IPS-18c (cell line): ENCODE measurements around the gene SMIM11.
"Not testable (repeated sequence)": the region's sequence is repeated elsewhere in the genome, so short reads cannot be mapped to it uniquely, and the experiment has no call there.

Source experiments
- H3K4me3 ChIP-seq: 2 replicates; pipeline ENCODE4 v1.7.0; 2013; ENCODE audit warnings: low read depth, mild to moderate bottlenecking, low read length, moderate library complexity; ENCODE audit not compliant: insufficient read depth
- H3K9me3 ChIP-seq: one replicate; pipeline ENCODE4 v1.6.1; 2013; ENCODE audit warnings: mild to moderate bottlenecking, low read length, moderate library complexity; ENCODE audit not compliant: control insufficient read depth, insufficient read depth

Gene SMIM11, protein sequence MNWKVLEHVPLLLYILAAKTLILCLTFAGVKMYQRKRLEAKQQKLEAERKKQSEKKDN

DNA sequence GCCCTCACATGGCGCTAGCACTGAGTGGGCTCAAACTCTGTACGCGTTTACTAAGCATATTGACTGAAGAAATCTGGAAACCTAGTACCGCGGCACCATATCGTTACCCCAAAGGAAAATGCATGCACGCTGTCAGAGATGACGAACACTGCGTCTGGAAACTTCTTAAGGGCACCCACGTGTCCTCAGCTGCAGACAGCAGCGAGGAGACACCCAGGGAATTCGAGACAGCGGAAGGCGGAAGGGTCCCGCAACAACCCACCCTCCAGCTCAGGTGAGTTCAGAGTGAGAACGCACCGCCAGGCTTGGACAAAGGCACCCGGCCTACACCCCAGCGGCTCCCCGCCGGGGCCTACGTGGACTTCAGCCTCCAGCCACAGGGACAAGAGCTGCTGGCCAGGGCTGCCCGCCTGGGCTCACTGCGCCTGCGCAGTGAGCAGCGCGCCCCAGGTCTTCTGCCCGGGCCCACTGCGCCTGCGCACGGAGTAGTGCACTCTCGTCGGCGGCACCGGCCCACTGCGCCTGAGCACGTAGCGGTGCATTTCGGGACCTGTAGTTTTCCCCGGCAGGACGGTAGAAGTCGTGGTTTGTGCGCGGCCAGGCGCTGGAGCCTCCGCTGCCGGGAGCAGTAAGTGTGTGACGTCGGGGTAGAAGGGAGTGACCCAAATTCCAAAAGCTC lies at the start of gene SMIM11:
TSS of gene SMIM11 (plus strand) at position 568 of the 679 bp plus-strand sequence. CDS start 3,998 bp downstream, outside the sequence.
- H3K4me3 ChIP-seq, H3K9me3 ChIP-seq: not testable (repeated sequence)

DNA sequence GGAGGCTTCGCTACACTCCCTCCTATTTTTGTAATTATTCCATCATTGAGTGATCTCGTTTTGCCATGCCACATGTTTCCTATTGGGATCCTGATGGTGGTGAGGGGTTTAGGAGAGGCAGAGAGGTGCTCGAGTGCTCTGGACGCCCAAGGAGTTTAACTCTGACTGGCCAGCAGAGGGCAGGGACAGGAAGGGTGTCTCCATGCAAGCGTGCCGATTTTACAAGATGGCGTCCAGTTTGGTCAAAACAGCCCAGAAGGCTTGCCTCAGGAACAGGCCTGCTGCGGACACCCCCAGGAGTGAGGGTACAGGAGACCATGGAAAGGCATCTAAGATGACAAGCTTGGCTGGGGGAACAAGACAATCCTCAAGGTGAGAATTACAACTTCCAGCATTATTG lies 45.3 kb upstream of the SMIM11 start:
- no peak overlapping the region for H3K4me3 ChIP-seq

DNA sequence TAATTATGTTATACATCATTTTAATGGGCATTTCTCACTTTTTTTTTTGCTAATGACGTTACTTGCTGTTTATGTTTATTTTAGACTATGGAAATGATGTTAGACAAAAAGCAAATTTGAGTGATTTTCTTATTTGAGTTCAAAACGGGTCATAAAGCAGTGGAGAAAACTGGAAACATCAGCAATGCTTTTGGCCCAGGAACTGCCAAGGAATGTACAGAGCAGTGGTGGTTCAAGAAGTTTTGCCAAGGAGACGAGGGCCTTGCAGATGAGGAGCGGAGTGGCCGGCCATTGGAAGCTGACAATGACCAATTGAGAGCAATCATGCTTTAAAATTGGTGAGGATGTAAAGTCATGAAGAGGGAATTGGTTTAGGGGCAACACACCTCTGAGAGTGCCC lies 43.6 kb upstream of the SMIM11 start:
- Histone ChIP-seq H3K9me3 (no peaks in the 10 kb centered on the region), H3K4me3 (no peak overlapping the region)

More for the DNA sequence above, 45.3 kb upstream of the SMIM11 start:
- no peaks in the 10 kb centered on the region for H3K9me3 ChIP-seq

DNA sequence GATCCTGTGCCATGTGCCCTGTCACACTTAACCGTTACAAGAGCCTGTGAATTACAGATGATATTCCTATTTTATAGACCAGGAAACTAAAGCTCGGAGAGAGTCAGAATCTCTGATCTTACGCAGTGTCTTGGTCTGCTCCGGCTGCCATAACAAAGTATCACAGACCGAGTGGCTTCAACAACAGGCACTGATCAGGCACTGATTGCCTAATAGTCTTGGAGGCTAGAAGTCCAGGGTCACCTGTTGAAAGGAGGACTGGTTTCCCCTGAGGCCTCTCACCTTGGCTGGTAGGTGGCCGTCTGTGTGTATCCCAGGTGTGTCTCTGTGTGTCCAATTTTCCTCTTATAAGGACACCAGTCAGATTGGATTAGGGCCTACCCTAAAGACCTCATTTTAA lies 43.0 kb upstream of the SMIM11 start:
- Histone ChIP-seq H3K4me3 (no peak overlapping the region), H3K9me3 (no peaks in the 10 kb centered on the region)

DNA sequence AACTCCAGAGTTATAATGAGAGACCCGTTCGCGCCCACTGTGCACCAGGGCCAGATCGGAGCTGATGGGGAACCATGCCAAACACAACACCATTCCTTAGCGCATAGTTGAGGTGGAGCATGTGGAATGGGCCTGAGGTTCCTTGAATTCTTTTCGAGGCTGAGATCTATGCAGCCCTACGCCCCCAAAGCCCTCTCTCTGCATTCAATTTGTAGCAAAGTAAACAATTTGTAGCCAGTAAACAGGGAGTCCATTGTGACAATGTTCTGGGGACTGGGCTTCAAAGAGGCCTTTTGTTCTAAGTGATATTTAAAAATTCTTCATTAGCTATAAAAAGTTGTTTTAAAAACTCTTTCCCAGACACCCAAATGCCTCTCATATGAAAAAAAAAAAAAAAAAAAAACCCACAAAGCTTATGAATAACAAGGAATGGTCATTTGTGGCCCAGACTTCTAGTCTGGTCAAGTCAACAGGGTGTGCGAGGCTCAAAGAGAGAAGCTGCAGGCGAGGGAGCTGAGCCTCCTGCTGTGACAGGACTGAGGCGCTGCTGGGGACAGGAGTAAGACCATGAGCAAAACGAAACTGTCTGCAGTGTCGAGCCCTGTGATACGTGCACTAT lies 42.1 kb upstream of the SMIM11 start:
- Histone ChIP-seq H3K4me3 (no peak overlapping the region), H3K9me3 (no peaks in the 10 kb centered on the region)

DNA sequence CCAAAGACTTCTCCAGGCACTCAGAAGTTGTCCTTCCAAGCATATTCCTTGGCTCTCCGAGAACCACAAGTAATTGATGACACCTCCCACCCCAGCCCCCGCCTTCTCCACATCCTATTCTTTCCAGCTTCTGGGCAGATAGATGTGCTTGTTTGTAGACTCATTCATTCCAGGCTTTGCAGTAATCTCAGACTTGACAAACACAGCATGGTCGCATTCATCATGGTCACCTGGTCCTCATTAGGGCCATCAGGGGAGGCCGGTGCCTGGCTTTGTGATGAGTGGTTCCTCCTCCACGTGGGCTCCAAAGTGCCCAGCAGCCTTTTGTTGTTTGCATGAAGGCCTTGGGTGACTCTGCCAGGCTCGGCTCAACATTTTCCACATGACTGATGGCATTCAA lies 40.0 kb upstream of the SMIM11 start:
- H3K4me3 ChIP-seq: no peak overlapping the region
- H3K9me3 ChIP-seq: no peaks in the 10 kb centered on the region

DNA sequence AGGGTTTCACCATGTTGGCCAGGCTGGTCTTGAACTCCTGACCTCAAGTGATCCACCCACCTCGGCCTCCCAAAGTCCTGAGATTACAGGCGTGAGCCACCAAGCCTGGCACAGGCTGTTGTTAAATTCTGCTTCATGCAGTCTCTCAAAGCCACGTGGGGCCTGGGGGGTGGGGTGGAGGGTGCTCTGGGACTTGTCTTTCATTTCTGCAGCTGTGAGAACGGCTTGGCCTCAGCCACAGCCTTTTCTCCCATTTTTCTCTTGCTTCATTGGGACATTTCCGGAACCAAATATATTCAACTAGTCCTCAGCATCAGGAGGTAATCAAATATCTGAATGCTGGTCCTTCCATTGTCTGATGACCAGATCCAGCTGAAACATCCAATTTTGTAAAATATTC lies 39.1 kb upstream of the SMIM11 start:
- Histone ChIP-seq H3K9me3 (no peaks in the 10 kb centered on the region), H3K4me3 (no peak overlapping the region)

DNA sequence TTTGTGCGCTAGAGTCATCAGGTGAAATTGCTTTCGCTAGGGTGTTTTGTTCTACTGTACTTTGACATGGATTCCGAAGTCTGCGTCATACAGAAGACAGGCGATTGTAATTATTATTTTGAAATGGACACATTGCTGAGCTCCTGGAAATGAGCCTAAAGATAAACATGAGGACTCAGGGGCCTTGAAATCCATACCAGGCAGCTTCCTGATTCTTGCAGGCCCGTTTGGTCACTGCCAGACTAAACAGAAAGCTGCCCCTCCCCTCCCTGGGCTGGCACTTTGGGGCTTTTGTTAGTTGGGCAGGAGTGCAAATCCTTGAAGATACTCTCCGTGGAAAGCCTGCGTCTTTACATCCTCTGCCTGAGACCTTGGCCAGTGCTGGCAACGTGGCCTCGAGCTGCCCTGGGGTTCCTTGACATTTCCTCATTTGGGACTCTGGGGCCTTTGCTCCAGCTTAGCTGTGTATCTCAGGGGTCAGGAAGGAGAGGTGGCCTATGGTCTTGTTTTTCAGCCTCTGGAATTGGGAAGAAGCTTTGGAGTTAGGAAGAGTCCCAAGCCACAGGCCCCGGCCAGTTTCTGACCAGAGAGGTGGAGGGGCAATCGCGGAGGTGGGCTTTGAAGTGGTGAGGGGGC lies 38.4 kb upstream of the SMIM11 start:
- H3K4me3 ChIP-seq: no peak overlapping the region
- no peaks in the 10 kb centered on the region for H3K9me3 ChIP-seq

DNA sequence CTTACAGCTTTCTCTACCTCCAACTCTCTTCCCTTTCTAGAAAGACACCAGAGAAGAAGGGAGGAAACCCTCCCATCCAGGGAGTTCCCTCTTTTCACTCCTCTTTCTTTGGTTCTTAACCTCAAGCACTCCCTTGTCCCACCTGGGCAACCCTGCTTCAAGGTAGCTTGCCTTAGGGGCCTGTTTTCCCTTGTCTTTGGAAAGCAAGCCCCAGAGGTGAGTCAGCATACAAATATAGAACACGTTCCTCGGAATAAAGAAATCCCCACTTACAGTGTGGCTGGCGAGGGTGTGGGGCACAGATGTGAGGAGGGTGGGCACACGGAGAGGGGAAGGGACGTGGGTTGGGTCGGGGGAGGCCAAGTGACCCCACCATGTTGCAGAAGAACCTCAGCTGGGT lies 37.6 kb upstream of the SMIM11 start:
- H3K4me3 ChIP-seq: no peak overlapping the region

DNA sequence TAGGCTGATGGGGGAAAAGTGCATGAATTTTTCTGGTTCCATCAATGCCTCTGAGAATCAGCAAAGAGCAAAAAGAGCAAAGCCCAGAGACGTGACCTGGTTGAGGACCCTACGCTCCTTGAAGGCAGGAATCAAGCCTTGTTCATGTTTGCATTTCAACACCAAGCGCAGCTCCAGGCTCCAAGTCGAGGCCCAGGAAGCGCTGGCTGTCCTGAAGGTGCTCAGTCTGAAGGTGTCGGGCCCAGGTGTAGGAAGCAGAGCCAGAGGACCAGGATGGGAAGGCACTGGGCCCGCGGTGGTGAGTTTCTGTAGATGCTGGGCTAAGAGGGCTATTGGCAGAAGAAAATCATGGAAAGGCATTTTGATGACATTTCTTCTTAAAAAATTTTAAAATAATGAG lies 37.1 kb upstream of the SMIM11 start:
- Histone ChIP-seq H3K9me3 (no peaks in the 10 kb centered on the region), H3K4me3 (no peak overlapping the region)

More for the DNA sequence above, 37.6 kb upstream of the SMIM11 start:
- no peaks in the 10 kb centered on the region for H3K9me3 ChIP-seq

DNA sequence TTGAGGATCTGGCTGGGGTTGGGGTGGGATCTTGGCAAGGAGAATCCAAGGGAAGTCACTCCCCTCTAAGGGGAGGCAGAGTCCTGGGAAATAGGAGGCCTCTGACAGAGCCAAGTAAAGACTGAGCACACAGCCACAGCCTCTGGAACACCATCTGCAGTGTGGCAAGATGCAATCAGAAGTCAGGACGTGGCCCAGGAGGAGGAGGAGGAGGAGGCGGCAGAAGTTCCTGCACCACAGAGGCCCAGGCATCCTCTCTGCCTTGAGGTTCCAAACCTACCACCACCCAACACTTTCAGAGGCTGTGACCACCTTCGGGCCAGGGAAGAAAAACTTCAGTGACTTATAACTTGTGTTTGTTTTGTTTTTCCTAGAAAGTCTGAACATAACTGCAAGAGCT lies 35.2 kb upstream of the SMIM11 start:
- Histone ChIP-seq H3K9me3 (no peaks in the 10 kb centered on the region), H3K4me3 (no peak overlapping the region)

DNA sequence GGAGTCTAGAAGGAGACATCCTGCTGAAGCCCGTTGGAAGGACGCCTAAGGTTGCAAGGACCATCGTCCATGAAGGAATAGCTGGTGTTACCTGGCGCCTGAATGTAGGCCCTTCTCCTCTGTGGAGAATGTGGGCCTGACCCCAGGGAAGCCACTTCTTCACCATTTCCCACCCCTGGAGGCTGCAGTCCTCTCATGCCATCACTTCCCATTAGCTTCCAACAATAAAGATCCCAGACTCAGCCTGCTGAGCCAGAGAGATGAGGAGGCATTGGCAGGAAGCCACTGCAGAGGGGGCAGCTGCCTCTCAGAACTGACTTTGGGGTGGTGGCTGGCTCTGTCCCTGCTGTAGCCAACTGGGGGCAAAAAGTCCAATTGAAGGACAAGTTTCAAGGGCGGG lies 32.8 kb upstream of the SMIM11 start:
- Histone ChIP-seq H3K4me3 (no peak overlapping the region), H3K9me3 (no peaks in the 10 kb centered on the region)

DNA sequence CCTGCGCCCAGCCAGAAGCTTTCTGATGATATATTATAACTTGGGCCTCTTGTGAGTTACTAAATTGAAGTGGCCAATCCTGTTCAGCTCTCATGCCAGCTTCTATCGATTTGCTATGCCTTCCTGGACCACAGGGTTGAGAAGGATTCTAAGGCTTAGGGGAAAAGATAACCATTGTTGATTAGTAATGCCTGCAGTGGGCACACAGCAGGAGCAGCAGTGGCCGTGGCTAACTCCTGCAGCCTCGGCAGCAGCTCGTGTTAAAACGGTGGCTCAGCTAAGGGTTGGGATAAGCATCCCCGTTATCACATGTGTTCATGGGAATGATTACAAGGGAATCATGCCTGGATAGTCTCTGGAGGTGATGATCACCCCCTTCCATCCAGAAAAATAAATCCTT lies 32.0 kb upstream of the SMIM11 start:
- no peak overlapping the region for H3K4me3 ChIP-seq
- H3K9me3 ChIP-seq: no peaks in the 10 kb centered on the region

DNA sequence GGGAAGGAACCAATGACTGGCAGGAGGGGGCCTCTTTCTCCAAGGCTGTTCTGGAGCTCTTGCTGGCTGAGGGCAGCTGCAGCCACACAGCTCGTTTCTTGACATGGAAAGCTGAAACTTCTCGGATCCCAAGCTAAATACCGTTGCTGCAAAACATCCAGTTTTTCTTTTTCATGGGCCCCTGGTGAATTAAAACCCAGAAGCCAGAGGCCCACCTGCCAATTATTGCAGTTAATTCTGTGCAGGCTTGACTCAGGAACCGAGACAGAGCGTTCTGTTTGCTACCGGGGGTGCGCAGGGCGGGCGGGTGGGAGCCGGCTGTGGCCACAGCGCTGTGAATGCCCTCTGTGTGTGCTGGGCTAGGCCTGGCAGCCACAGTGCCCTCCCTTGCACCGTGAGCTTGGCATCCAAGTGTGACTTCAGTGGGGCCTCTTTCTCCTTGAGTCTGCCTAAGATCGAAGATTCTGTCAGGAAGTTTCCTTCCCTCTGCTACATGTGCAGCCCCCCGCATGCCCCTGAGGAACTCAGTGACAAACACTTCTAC lies 31.4 kb upstream of the SMIM11 start:
- Histone ChIP-seq H3K4me3 (no peak overlapping the region), H3K9me3 (no peaks in the 10 kb centered on the region)

DNA sequence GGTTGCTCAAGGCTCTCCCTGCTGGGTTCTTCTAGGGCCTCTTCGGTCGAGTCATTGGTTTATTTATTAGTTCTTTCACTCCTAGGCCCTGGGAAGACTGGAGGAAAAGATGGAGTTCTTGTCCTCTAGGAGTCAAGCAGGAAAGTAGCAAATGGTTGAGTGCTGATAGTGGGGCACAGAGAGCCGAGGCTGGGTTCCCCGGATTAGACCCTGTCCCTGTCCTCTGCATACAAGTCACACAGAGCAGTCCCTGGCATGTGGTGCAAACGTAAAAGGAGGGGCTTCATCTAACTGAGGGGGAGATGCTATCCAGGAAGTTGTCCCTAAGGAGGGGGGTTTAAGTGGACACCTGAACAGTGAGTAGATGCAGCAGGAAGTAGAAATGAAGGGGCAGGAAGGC lies 30.7 kb upstream of the SMIM11 start:
- H3K9me3 ChIP-seq: no peaks in the 10 kb centered on the region
- no peak overlapping the region for H3K4me3 ChIP-seq

DNA sequence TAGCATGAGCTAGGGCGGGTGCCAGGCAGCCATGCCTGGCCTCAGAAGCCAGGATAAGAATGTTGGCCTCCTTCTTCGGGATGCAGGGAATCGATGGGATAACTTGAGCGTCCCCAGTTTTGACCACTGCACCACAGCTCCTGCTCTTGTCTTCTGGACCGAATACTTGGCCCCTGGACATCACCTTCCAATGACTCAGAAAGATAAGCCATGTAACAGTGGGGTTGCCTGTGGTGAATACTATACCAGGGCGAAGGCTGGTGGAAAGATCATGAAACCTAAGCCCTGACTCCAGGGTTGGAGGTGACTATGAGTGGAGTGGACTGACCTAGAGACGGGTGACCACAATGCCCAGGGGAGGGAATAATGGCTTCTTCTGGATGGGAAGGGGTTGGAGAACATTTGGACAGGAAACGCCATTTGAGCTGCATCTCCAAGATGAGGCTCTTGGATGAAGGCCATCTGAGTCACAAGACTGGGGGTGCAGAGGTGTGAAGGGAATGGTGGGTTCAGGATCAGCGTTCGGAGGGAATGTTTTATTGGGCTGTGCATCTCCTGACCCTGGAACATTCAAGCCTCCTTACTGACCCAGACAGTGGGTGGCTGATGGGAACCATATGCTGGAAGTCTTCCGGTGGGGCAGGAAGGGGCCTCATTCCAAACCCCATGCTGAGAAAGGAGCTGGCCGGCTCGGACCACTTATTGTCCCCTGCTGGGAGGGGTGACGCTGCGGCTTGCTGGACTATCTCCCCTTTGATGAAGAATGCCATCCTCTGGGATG lies 30.0 kb upstream of the SMIM11 start:
- H3K4me3 ChIP-seq: no peak overlapping the region

DNA sequence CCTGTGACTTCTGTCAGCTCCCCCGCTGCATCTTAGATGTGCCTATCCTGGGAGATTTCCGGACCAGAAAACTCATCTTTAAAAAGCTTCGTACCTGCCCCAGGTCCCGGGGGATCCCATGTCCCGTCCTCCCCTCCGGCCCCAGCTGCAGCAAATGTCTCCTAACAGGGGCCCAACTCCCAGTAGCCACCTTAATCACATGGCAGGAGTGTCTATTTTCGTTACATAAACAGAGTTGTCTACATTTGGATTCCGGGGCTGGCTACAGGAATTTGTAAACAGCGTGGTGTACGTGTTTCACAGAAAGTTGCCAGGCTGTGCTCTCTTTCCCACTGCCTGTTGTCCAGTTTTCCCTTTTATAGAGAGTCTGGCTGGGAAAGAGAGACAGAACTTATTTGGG lies 29.4 kb upstream of the SMIM11 start:
- Histone ChIP-seq H3K9me3 (no peaks in the 10 kb centered on the region), H3K4me3 (no peak overlapping the region)

More for the DNA sequence above, 30.0 kb upstream of the SMIM11 start:
- H3K9me3 ChIP-seq: no peaks in the 10 kb centered on the region
